HEK293 (cell line): ENCODE results near the gene TRIP10.

ENCODE experiments used
- CTCF ChIA-PET: fragments of 350-600 bp; formaldehyde crosslinking; extraction: SDS; loops from one replicate; lab custom pipeline; 2021; ENCODE audit warnings: antibody characterized with exemption; lab: Yijun Ruan, JAX
- POLR2A ChIA-PET: fragments of 300-600 bp; formaldehyde crosslinking; extraction: SDS; loops from one replicate; lab custom pipeline; 2020; ENCODE audit warnings: antibody characterized with exemption, inconsistent platforms; lab: Yijun Ruan, JAX
- H3K27ac ChIP-seq: fragments of 200-500 bp; sonication (Bioruptor generic); 2 replicates; pipeline ENCODE4 v1.5.1; 2014; ENCODE audit warnings: low read depth, low read length, control low read depth, inconsistent platforms; ENCODE audit errors: extremely low read depth
- H3K36me3 ChIP-seq, 2 experiments: fragments of 200-500 bp in 1 of 2; sonication (Bioruptor generic) in 1 of 2; 1 replicate in 1 of 2; 2 replicates in 1 of 2; pipeline ENCODE4 v1.5.1; 2014 to 2017; ENCODE audit warnings: inconsistent platforms in 2 of 2, low read length in 2 of 2; ENCODE audit not compliant: control insufficient read depth in 2 of 2, insufficient read depth in 1 of 2
- H3K4me1 ChIP-seq: fragments of 200-500 bp; sonication (Bioruptor generic); 2 replicates; pipeline ENCODE4 v1.5.1; 2014; ENCODE audit warnings: mild to moderate bottlenecking, low read length, inconsistent platforms; ENCODE audit not compliant: control insufficient read depth, insufficient read depth
- H3K4me3 ChIP-seq: 2 replicates; pipeline ENCODE4 v1.5.1; 2011; ENCODE audit warnings: low read depth, mild to moderate bottlenecking, control low read depth, low read length, moderate library complexity
- H3K9me3 ChIP-seq: fragments of 200-500 bp; sonication (Bioruptor generic); 2 replicates; pipeline ENCODE4 v1.5.1; 2014; ENCODE audit warnings: low read depth, low read length, inconsistent platforms; ENCODE audit not compliant: control insufficient read depth, insufficient read depth
- GLIS1 ChIP-seq: fragments of 450-650 bp; formaldehyde crosslinking; IDR thresholded peaks from 2 replicates; pipeline ENCODE4 v1.5.1; 2016; ENCODE audit warnings: missing biosample characterization, missing genetic modification characterization
- OVOL3 ChIP-seq: fragments of 450-650 bp; formaldehyde crosslinking; IDR thresholded peaks from 2 replicates; pipeline ENCODE4 v1.5.1; 2016; ENCODE audit warnings: missing biosample characterization, missing genetic modification characterization
- REPIN1 ChIP-seq: fragments of 450-650 bp; formaldehyde crosslinking; IDR thresholded peaks from 2 replicates; pipeline ENCODE4 v1.5.1; 2017; ENCODE audit warnings: missing biosample characterization, missing genetic modification characterization, low read depth
- SP3 ChIP-seq: fragments of 450-650 bp; formaldehyde crosslinking; IDR thresholded peaks from 2 replicates; pipeline ENCODE4 v1.5.1; 2016; ENCODE audit warnings: missing biosample characterization, missing genetic modification characterization
- SP7 ChIP-seq: fragments of 450-650 bp; formaldehyde crosslinking; IDR thresholded peaks from 2 replicates; pipeline ENCODE4 v1.5.1; 2016; ENCODE audit warnings: missing biosample characterization, missing genetic modification characterization
- YY1 ChIP-seq: fragments of 450-650 bp; formaldehyde crosslinking; IDR thresholded peaks from 2 replicates; pipeline ENCODE4 v1.5.1; 2018; ENCODE audit warnings: missing biosample characterization, missing genetic modification characterization
- YY2 ChIP-seq: fragments of 450-650 bp; formaldehyde crosslinking; IDR thresholded peaks from 2 replicates; pipeline ENCODE4 v1.5.1; 2016; ENCODE audit warnings: missing biosample characterization, missing genetic modification characterization
- ZFP3 ChIP-seq: fragments of 450-650 bp; formaldehyde crosslinking; IDR thresholded peaks from 2 replicates; pipeline ENCODE4 v1.5.1; 2016; ENCODE audit warnings: low read depth, missing biosample characterization, missing genetic modification characterization
- ZNF138 ChIP-seq: fragments of 450-650 bp; formaldehyde crosslinking; IDR thresholded peaks from 2 replicates; pipeline ENCODE4 v1.5.1; 2016; ENCODE audit warnings: missing biosample characterization, missing genetic modification characterization, borderline replicate concordance
- ZNF175 ChIP-seq: fragments of 450-650 bp; formaldehyde crosslinking; IDR thresholded peaks from 2 replicates; pipeline ENCODE4 v1.5.1; 2016; ENCODE audit warnings: missing biosample characterization, missing genetic modification characterization
- ZNF211 ChIP-seq: fragments of 450-650 bp; formaldehyde crosslinking; IDR thresholded peaks from 2 replicates; pipeline ENCODE4 v1.5.1; 2016; ENCODE audit warnings: low read depth, missing biosample characterization, missing genetic modification characterization
- ZNF501 ChIP-seq: fragments of 450-650 bp; formaldehyde crosslinking; IDR thresholded peaks from 2 replicates; pipeline ENCODE4 v1.5.1; 2016; ENCODE audit warnings: missing biosample characterization, missing genetic modification characterization
- ZNF600 ChIP-seq: fragments of 450-650 bp; formaldehyde crosslinking; IDR thresholded peaks from 2 replicates; pipeline ENCODE4 v1.5.1; 2016; ENCODE audit warnings: missing biosample characterization, missing genetic modification characterization
- ZNF768 ChIP-seq: fragments of 450-650 bp; formaldehyde crosslinking; IDR thresholded peaks from 2 replicates; pipeline ENCODE4 v1.5.1; 2018; ENCODE audit warnings: missing biosample characterization, mild to moderate bottlenecking, missing genetic modification characterization
- ZNF843 ChIP-seq: fragments of 450-650 bp; formaldehyde crosslinking; IDR thresholded peaks from 2 replicates; pipeline ENCODE4 v1.5.1; 2016; ENCODE audit warnings: missing biosample characterization, missing genetic modification characterization
- ZSCAN23 ChIP-seq: fragments of 450-650 bp; formaldehyde crosslinking; IDR thresholded peaks from 2 replicates; pipeline ENCODE4 v1.5.1; 2016; ENCODE audit warnings: missing biosample characterization, missing genetic modification characterization
- TF ChIP-seq, protein P1 (sequence below): fragments of 450-650 bp; formaldehyde crosslinking; IDR thresholded peaks from 2 replicates; pipeline ENCODE4 v1.5.1; 2016; ENCODE audit warnings: missing biosample characterization, missing genetic modification characterization
- TF ChIP-seq, protein P2 (sequence below): fragments of 450-650 bp; formaldehyde crosslinking; IDR thresholded peaks from 2 replicates; pipeline ENCODE4 v1.5.1; 2016; ENCODE audit warnings: missing biosample characterization, missing genetic modification characterization

Gene TRIP10

DNA sequence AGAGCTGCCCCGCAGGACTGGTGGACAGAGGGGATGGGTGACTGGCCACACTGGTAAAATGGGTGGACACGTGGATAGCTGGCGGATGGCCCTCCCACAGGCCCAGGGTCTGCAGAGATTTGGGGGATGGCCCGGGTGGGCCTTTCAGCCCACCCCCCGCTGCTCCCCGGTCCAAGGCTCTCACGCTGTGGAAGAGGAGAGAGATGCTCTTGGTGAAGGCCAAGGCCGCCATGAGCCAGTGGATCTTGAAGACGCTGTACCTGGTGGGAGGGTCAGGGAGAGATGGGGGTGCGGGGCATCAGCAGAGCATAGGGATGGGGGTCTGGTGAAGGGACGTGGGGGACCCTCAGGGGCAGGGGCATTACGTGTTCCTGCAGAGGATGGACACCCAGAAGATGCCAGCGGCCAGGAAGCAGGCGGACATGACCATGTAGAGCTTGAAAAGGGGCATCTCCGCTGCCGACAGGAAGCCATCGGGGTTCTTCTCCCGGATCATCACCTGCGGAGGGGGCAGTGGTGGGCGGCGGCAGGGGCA is 6.6 kb upstream of the TRIP10 start (continued):
- TF ChIP-seq, protein P1, sequence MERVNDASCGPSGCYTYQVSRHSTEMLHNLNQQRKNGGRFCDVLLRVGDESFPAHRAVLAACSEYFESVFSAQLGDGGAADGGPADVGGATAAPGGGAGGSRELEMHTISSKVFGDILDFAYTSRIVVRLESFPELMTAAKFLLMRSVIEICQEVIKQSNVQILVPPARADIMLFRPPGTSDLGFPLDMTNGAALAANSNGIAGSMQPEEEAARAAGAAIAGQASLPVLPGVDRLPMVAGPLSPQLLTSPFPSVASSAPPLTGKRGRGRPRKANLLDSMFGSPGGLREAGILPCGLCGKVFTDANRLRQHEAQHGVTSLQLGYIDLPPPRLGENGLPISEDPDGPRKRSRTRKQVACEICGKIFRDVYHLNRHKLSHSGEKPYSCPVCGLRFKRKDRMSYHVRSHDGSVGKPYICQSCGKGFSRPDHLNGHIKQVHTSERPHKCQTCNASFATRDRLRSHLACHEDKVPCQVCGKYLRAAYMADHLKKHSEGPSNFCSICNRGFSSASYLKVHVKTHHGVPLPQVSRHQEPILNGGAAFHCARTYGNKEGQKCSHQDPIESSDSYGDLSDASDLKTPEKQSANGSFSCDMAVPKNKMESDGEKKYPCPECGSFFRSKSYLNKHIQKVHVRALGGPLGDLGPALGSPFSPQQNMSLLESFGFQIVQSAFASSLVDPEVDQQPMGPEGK (tag by site-specific recombination) = no peak
- TF ChIP-seq ZNF768 (tag by site-specific recombination) = no peak

DNA sequence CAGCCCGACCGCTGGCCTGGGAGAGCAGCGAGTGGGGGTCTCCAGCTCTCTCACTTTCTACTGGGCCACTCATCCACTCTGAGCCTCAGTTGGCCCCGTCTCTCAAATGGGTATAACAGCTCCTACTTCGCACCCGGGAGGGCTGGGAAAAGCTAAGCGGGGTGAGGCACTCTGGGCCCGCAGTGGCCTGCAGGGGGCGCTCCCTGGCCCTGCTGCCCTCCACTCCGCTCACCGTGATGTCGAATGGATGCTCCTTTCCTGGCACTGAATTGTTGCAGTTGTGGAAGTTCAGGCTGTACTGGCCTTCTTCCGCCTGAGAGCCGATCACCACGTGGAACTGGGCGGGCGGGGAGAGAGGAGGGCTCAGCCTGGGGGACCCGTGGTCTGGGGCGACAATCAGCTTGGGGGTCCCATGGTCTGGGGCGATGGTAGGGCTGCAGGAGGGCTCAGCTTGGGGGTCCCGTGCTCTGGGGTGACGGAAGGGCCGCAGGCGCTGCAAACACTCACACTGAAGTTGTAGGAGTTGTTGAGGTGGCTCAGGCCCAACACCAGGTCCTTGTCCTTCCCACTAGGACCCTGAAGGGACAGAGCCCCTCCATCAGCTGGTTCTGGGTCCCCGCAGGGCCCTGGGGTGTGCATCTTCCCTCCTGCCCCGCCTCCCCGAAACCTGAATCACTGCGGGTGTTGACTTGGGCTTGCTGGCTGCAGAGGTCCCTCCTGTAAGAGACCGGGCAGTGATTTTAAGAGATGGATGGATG is 6.0 kb upstream of the TRIP10 start:
- TF ChIP-seq ZNF843 (no peak), SP3 (tag by site-specific recombination) (no peak), ZSCAN23 (tag by site-specific recombination) (no peak), SP7 (no peak), ZNF175 (no peak), REPIN1 (tag by site-specific recombination) (no peak), GLIS1 (tag by site-specific recombination) (no peak), ZNF138 (tag by site-specific recombination) (no peak)
- TF ChIP-seq, protein P2, sequence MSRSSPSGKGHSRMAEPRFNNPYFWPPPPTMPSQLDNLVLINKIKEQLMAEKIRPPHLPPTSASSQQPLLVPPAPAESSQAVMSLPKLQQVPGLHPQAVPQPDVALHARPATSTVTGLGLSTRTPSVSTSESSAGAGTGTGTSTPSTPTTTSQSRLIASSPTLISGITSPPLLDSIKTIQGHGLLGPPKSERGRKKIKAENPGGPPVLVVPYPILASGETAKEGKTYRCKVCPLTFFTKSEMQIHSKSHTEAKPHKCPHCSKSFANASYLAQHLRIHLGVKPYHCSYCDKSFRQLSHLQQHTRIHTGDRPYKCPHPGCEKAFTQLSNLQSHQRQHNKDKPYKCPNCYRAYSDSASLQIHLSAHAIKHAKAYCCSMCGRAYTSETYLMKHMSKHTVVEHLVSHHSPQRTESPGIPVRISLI (tag by site-specific recombination) = no peak
- TF ChIP-seq, all 188 proteins: peak for 0
- Histone ChIP-seq H3K27ac (no peak overlapping the region), H3K9me3 (no peaks in the 10 kb centered on the region), H3K4me3 (no peak overlapping the region), H3K4me1 (peaks cover 5% of the 10 kb centered on the region), H3K36me3 (peaks cover 0 to 23% of the 10 kb centered on the region in 2 experiments; a peak in 2 of 3 replicates)
- ChIA-PET POLR2A (no interaction called here), CTCF (no interaction called here)

DNA sequence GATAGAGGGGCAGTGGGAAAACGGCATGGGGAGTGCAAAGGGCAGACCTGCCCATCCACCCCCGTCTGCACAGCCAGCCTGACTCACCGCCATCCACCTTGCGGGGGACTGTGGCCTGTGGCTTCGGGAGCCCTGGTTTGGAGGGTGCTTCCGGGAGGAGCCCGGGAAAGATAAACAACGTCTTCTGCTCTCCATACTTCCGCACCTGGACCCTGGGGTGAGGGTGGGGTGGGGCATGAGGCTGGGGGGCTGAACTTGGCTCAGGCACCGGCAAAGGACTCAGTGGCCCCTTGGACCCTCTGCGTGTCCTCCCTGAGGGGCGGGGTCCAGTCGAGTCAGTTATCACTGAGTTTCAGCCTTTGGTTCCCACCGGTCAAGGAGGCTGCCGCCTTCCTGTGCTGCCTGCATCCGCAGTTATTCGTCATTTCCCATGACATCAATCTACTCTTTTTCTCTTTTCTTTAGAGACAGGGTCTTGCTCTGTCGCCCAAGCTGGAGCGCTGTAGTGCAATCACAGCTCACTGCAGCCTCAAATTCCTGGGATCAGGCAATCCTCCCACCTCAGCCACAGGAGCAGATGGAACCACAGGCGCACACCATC is 5.3 kb upstream of the TRIP10 start:
- TF ChIP-seq ZNF600 (tag by site-specific recombination) (no peak), ZNF211 (tag by site-specific recombination) (no peak), YY1 (tag by site-specific recombination) (no peak), OVOL3 (tag by site-specific recombination) (no peak), ZNF501 (tag by site-specific recombination) (no peak), ZFP3 (no peak), YY2 (tag by site-specific recombination) (no peak)
- Histone ChIP-seq H3K4me1 (peaks cover 11% of the 10 kb centered on the region), H3K4me3 (no peak overlapping the region), H3K27ac (no peak overlapping the region), H3K9me3 (no peaks in the 10 kb centered on the region), H3K36me3 (peaks cover 0 to 23% of the 10 kb centered on the region in 2 experiments; a peak in 2 of 3 replicates)
- ChIA-PET CTCF (no interaction called here), POLR2A (no interaction called here)
